IMR-90 (cell line): ENCODE measurements around the gene AGBL1. TPM values are rescaled to one million over a fixed set of nuclear protein-coding genes. Genes with fewer than 3 reads are reported as not detected.

Source experiments
- ATAC-seq: fragments of 200-7000 bp; cut with Tn5 transposase; 2 replicates; pipeline ENCODE4 v1.9.1; 2020; ENCODE audit warnings: low read depth, mild to moderate bottlenecking, moderate library complexity
- BruUV-seq: library from RNA; stranded (reverse); fragments of 400-500 nt; replicated peaks from 2 replicates; lab custom pipeline; 2021; lab: Mats Ljungman, UMichigan
- CTCF ChIA-PET: fragments of 300-600 bp; formaldehyde crosslinking; extraction: SDS; loops from one replicate; lab custom pipeline; 2021; ENCODE audit warnings: antibody characterized with exemption; lab: Yijun Ruan, JAX
- POLR2A ChIA-PET: fragments of 300-600 bp; sonication (Branson Sonifier 250); formaldehyde crosslinking; loops from one replicate; lab custom pipeline; 2022; ENCODE audit warnings: antibody characterized with exemption; ENCODE audit not compliant: unreplicated experiment; lab: Charles Lee
- DNase-seq: peaks from one replicate; pipeline ENCODE4 v3.0.0; 2013
- H2AFZ ChIP-seq: replicated peaks from 2 replicates; pipeline ENCODE3; 2013; ENCODE audit warnings: low read length, mild to moderate bottlenecking; ENCODE audit not compliant: poor library complexity
- H2AK5ac ChIP-seq: 2 replicates; pipeline ENCODE4 v1.6.1; 2013; ENCODE audit warnings: low read depth, low read length, inconsistent platforms
- H2AK9ac ChIP-seq: replicated peaks from 2 replicates; pipeline ENCODE3; 2013; ENCODE audit warnings: mild to moderate bottlenecking, low read depth, low read length, moderate library complexity; ENCODE audit not compliant: poor library complexity
- H2BK120ac ChIP-seq: 2 replicates; pipeline ENCODE4 v1.6.1; 2013; ENCODE audit warnings: low read depth, low read length, inconsistent platforms
- H2BK15ac ChIP-seq: 3 replicates; pipeline ENCODE4 v1.6.1; 2013; ENCODE audit warnings: low read depth, low read length, inconsistent platforms
- H2BK20ac ChIP-seq: 2 replicates; pipeline ENCODE4 v1.6.1; 2013; ENCODE audit warnings: low read depth, mild to moderate bottlenecking, inconsistent platforms, low read length, moderate library complexity
- H2BK5ac ChIP-seq: 2 replicates; pipeline ENCODE4 v1.6.1; 2013; ENCODE audit warnings: mild to moderate bottlenecking, low read depth, low read length, inconsistent platforms; ENCODE audit not compliant: poor library complexity, severe bottlenecking
- H3K14ac ChIP-seq: replicated peaks from 2 replicates; pipeline ENCODE4 v1.6.1; 2013; ENCODE audit warnings: low read depth, low read length, inconsistent platforms
- H3K18ac ChIP-seq: 2 replicates; pipeline ENCODE4 v1.6.1; 2013; ENCODE audit warnings: low read depth, low read length, control low read depth
- H3K23ac ChIP-seq: 2 replicates; pipeline ENCODE4 v1.6.1; 2013; ENCODE audit warnings: low read depth, low read length, inconsistent platforms
- H3K27ac ChIP-seq: 2 replicates; pipeline ENCODE4 v1.5.1; 2013; ENCODE audit warnings: mild to moderate bottlenecking, control low read depth, low read length; ENCODE audit not compliant: insufficient read depth
- H3K27me3 ChIP-seq: 2 replicates; pipeline ENCODE4 v1.6.1; 2013; ENCODE audit warnings: low read length; ENCODE audit not compliant: control insufficient read depth, insufficient read depth
- H3K36me3 ChIP-seq: 2 replicates; pipeline ENCODE4 v1.6.1; 2013; ENCODE audit warnings: low read length, mixed read lengths; ENCODE audit not compliant: control insufficient read depth, insufficient read depth
- H3K4ac ChIP-seq: 2 replicates; pipeline ENCODE4 v1.6.1; 2013; ENCODE audit warnings: low read depth, low read length, inconsistent platforms
- H3K4me1 ChIP-seq: 2 replicates; pipeline ENCODE4 v1.6.1; 2013; ENCODE audit warnings: low read length, mixed read lengths; ENCODE audit not compliant: control insufficient read depth, insufficient read depth
- H3K4me2 ChIP-seq: 2 replicates; pipeline ENCODE4 v1.6.1; 2013; ENCODE audit warnings: low read depth, mild to moderate bottlenecking, control low read depth, low read length, moderate library complexity
- H3K4me3 ChIP-seq: 2 replicates; pipeline ENCODE4 v1.5.1; 2013; ENCODE audit warnings: low read depth, mild to moderate bottlenecking, control low read depth, low read length, moderate library complexity; ENCODE audit not compliant: insufficient read depth
- H3K56ac ChIP-seq: 2 replicates; pipeline ENCODE4 v1.6.1; 2013; ENCODE audit warnings: low read length, inconsistent platforms; ENCODE audit not compliant: insufficient read depth; ENCODE audit errors: extremely low read depth
- H3K79me1 ChIP-seq, 2 experiments: 2 replicates each; pipeline ENCODE4 v1.6.1; 2013; ENCODE audit warnings: low read length in 2 of 2, inconsistent platforms in 1 of 2, low read depth in 1 of 2
- H3K9ac ChIP-seq: 2 replicates; pipeline ENCODE4 v1.6.1; 2013; ENCODE audit warnings: low read depth, low read length, control low read depth
- H3K9me1 ChIP-seq: 2 replicates; pipeline ENCODE4 v1.6.1; 2013; ENCODE audit warnings: low read length, inconsistent platforms; ENCODE audit not compliant: insufficient read depth
- H3K9me3 ChIP-seq: 2 replicates; pipeline ENCODE4 v1.6.1; 2013; ENCODE audit warnings: low read length; ENCODE audit not compliant: control insufficient read depth, insufficient read depth
- H4K20me1 ChIP-seq: 2 replicates; pipeline ENCODE4 v1.6.1; 2013; ENCODE audit warnings: low read length, inconsistent platforms; ENCODE audit not compliant: insufficient read depth
- H4K5ac ChIP-seq: 2 replicates; pipeline ENCODE4 v1.6.1; 2013; ENCODE audit warnings: mild to moderate bottlenecking, low read depth, low read length, control low read depth
- H4K8ac ChIP-seq, 2 experiments: 2 replicates each; pipeline ENCODE4 v1.6.1; 2013; ENCODE audit warnings: low read depth in 2 of 2, low read length in 2 of 2, control low read depth in 1 of 2, inconsistent platforms in 1 of 2
- H4K91ac ChIP-seq: 2 replicates; pipeline ENCODE4 v1.6.1; 2013; ENCODE audit warnings: low read depth, low read length, inconsistent platforms; ENCODE audit not compliant: insufficient read depth
- MAFK ChIP-seq: IDR thresholded peaks from 2 replicates; pipeline ENCODE4 v1.6.1; 2012; ENCODE audit warnings: low read depth, low read length, improper control_type of control experiment
- MAZ ChIP-seq: IDR thresholded peaks from 2 replicates; pipeline ENCODE4 v1.6.1; 2012; ENCODE audit warnings: low read depth, mild to moderate bottlenecking, low read length, improper control_type of control experiment, moderate library complexity, borderline replicate concordance
- MXI1 ChIP-seq: IDR thresholded peaks from 2 replicates; pipeline ENCODE4 v1.6.1; 2012; ENCODE audit warnings: low read depth, mild to moderate bottlenecking, low read length, moderate library complexity, borderline replicate concordance
- POLR2A ChIP-seq: IDR thresholded peaks from 2 replicates; pipeline ENCODE4 v1.6.1; 2012; ENCODE audit warnings: mild to moderate bottlenecking, low read depth, low read length
- RAD21 ChIP-seq: IDR thresholded peaks from 2 replicates; pipeline ENCODE4 v1.6.1; 2012; ENCODE audit warnings: low read length, improper control_type of control experiment
- USF2 ChIP-seq: fragments of 150-350 bp; IDR thresholded peaks from 2 replicates; pipeline ENCODE4 v1.6.1; 2017; ENCODE audit warnings: mild to moderate bottlenecking, antibody characterized with exemption, low read length, low read depth
- WGBS, 2 experiments: methylation state at CpG; one replicate each; pipeline versions ENCODE4 v1.1.5 to v1.1.7; 2013; ENCODE audit warnings: missing lambda C conversion rate in 2 of 2; ENCODE audit not compliant: insufficient read length in 1 of 2; ENCODE audit errors: extremely low coverage in 2 of 2; 5-methylcytosine and 5-hydroxymethylcytosine counted together
- dilution Hi-C: fragments of 300-500 bp; cut with HindIII; formaldehyde crosslinking; loops from one replicate; pipeline ENCODE4 v1.14.3; 2018; ENCODE audit warnings: low sequenced_read_pairs; ENCODE audit not compliant: unreplicated experiment
- in situ Hi-C: fragments of 300-500 bp; cut with MboI; formaldehyde crosslinking; loops from 3 replicates; pipeline ENCODE4 v1.14.3; 2019; ENCODE audit warnings: low sequenced_read_pairs, inconsistent platforms, mixed read lengths
- intact Hi-C: fragments of 100-400 bp; cut with micrococcal nuclease; formaldehyde crosslinking; loops from 2 replicates; pipeline ENCODE4 v1.10.0; 2022
- polyA plus RNA-seq, 3 experiments: library from polyadenylated mRNA; depleted of rRNA; stranded (reverse); fragments of >200 nt; gene quantifications; 2 replicates each; pipeline ENCODE4 v1.2.3, GENCODE V29; 2012; ENCODE audit warnings: low replicate concordance in 1 of 3
- total RNA-seq: library from RNA; depleted of rRNA; stranded (reverse); fragments of >200 nt; gene quantifications from 2 replicates; pipeline ENCODE4 v1.2.3, GENCODE V29; 2012

The AGBL1 gene
- total and polyA plus RNA-seq, 2 of the 4 experiments (the other 2 are of a cell fraction): not detected

DNA sequence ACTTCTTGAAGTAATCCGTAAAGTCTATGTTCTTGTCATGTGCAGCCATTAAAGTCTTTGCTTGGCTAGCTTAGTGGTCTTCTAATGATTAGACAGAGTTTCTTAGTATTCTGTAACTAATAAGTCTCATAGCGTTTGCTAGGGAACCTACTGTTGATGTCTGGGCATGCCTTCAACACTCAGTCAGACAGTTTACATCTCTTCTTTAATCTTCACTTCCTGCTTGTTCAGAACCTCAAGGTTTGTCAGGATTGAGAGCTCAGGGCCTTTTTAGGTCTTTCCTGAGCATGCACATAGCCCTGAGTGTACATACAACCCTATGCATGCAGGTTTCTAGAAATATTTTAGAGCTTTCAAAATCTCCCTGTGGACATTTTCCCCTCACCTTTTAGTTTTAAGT, 426.3 kb downstream of the AGBL1 start:
- H3K4ac ChIP-seq: no peak overlapping the region
- no peak overlapping the region for H3K14ac ChIP-seq
- DNase-seq (no peak), ATAC-seq (no peak)
- no CpG with 5 or more reads among the region's 2 CpGs for WGBS, 2 experiments
- in situ Hi-C loops (no loop called here), dilution Hi-C loops (no loop called here), intact Hi-C loops (no loop called here)
- H2BK120ac ChIP-seq: no peak overlapping the region
- no peak overlapping the region for H4K5ac ChIP-seq
- H2AFZ ChIP-seq: no peak overlapping the region
- H3K27me3 ChIP-seq: no peaks in the 10 kb centered on the region
- H3K18ac ChIP-seq: no peak overlapping the region
- H3K4me2 ChIP-seq: no peak overlapping the region
- H3K9me3 ChIP-seq: peaks cover 2% of the 10 kb centered on the region; the same call in 1 of the 2 replicates
- no peak overlapping the region for H4K8ac ChIP-seq
- H3K56ac ChIP-seq: no peak overlapping the region
- no peak overlapping the region for H2BK5ac ChIP-seq
- H3K36me3 ChIP-seq: no peaks in the 10 kb centered on the region
- no peak overlapping the region for H2AK5ac ChIP-seq
- H3K4me3 ChIP-seq: no peak overlapping the region
- no peak overlapping the region for H2BK20ac ChIP-seq
- H4K91ac ChIP-seq: no peak overlapping the region
- TF ChIP-seq USF2 (no peak), MXI1 (no peak), MAZ (no peak), POLR2A (no peak), RAD21 (no peak), MAFK (no peak)
- BruUV-seq: no TSS peak
- POLR2A ChIA-PET: no interaction called here
- H3K9ac ChIP-seq: no peak overlapping the region
- no peak overlapping the region for H3K27ac ChIP-seq
- no peak overlapping the region for H2BK15ac ChIP-seq
- no peak overlapping the region for H3K23ac ChIP-seq
- no peaks in the 10 kb centered on the region for H4K20me1 ChIP-seq
- no peak overlapping the region for H2AK9ac ChIP-seq
- no peaks in the 10 kb centered on the region for H3K4me1 ChIP-seq
- CTCF ChIA-PET: no interaction called here
- H3K9me1 ChIP-seq: no peaks in the 10 kb centered on the region
- no peaks in the 10 kb centered on the region for H3K79me1 ChIP-seq
